Mesothelial cell of epicardium (in vitro differentiated cells): Measurements from ENCODE around the gene MICOS13. TPM values are rescaled to one million over a fixed set of nuclear protein-coding genes. Genes with fewer than 3 reads are reported as not detected.
"Not testable (repeated sequence)": the region's sequence is repeated elsewhere in the genome, so short reads cannot be mapped to it uniquely, and the experiment has no call there.

Experiments used
- DNase-seq, 2 experiments: peaks; one replicate each; pipeline ENCODE4 v3.0.0; 2021; ENCODE audit warnings: low spot score in 2 of 2; ENCODE audit not compliant: unreplicated experiment in 2 of 2
- H3K27ac Mint-ChIP-seq: 2 replicates; pipeline ENCODE4 v1.8.0; 2021; ENCODE audit warnings: mixed read lengths
- H3K27me3 Mint-ChIP-seq: 2 replicates; pipeline ENCODE4 v1.8.0; 2021; ENCODE audit warnings: low read depth, mixed read lengths
- H3K36me3 Mint-ChIP-seq: 2 replicates; pipeline ENCODE4 v1.8.0; 2021; ENCODE audit warnings: mixed read lengths
- H3K4me1 Mint-ChIP-seq: 2 replicates; pipeline ENCODE4 v1.8.0; 2021; ENCODE audit warnings: mixed read lengths
- H3K4me3 Mint-ChIP-seq: 2 replicates; pipeline ENCODE4 v1.8.0; 2021; ENCODE audit warnings: mild to moderate bottlenecking, moderate library complexity, mixed read lengths
- H3K9me3 Mint-ChIP-seq: 2 replicates; pipeline ENCODE4 v1.8.0; 2021; ENCODE audit warnings: mixed read lengths
- total RNA-seq: library from RNA; stranded (reverse); gene quantifications from 3 replicates; pipeline ENCODE4 v1.2.1, GENCODE V29; 2021
- TF ChIP-seq, protein P1 (sequence below): fragments of 200-600 bp; sonication (generic); IDR thresholded peaks from one replicate; pipeline ENCODE4 v1.5.0; 2021; ENCODE audit warnings: antibody characterized with exemption; ENCODE audit not compliant: unreplicated experiment

MICOS13 gene
- total RNA-seq, 1 donor from 2014 or later: 30.7 TPM

DNA sequence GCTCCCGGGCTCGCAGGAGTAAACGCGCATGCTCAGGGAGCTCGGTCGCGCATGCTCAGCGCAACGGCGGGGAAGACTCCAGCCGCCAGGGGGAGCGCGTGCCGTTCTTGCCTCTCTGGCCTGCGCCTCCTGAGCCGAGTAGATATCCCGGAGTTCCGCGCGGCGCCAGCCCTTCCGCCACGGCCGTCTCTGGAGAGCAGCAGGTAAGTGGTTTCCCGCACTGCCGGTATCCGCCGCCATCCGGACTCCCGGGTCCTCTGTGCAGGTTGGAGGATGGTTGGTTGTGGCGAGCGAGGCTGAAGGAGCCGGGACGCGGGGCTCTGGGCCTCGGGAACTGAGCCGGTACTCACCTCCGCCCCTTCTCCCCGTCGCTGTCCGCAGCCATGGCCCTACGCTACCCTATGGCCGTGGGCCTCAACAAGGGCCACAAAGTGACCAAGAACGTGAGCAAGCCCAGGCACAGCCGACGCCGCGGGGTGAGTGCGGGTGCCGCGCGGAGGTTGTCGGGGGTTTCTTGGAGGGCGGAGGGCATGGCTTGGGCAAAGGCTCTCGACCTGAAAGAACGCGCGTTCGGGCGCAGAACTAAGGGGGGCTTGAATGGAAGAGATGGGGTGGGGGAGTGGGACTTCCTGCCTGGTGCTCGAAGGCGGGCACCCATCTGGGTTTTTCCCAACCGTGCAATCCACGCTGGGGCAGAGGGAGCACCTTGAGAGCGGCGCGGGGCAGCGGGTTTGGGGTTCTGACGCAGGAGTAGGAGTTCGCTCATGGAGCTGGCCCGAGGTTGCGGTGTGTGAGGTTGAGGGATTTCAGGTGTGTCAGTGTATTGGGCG lies 10.0 kb upstream of the MICOS13 start, which contains the start of gene RPL36:
RPL36 (plus strand) TSS at position 171 of the 830 bp plus-strand sequence; CDS start at position 384, 213 bp downstream.
- H3K4me1 Mint-ChIP-seq: peaks cover 16% of the 10 kb centered on the region
- peak within 1 kb of the TSS; percentile 98 for H3K4me3 Mint-ChIP-seq
- TF ChIP-seq, protein P1, sequence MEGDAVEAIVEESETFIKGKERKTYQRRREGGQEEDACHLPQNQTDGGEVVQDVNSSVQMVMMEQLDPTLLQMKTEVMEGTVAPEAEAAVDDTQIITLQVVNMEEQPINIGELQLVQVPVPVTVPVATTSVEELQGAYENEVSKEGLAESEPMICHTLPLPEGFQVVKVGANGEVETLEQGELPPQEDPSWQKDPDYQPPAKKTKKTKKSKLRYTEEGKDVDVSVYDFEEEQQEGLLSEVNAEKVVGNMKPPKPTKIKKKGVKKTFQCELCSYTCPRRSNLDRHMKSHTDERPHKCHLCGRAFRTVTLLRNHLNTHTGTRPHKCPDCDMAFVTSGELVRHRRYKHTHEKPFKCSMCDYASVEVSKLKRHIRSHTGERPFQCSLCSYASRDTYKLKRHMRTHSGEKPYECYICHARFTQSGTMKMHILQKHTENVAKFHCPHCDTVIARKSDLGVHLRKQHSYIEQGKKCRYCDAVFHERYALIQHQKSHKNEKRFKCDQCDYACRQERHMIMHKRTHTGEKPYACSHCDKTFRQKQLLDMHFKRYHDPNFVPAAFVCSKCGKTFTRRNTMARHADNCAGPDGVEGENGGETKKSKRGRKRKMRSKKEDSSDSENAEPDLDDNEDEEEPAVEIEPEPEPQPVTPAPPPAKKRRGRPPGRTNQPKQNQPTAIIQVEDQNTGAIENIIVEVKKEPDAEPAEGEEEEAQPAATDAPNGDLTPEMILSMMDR: peak; percentile 90
- no peaks in the 10 kb centered on the region for H3K36me3 Mint-ChIP-seq
- no peaks in the 10 kb centered on the region for H3K9me3 Mint-ChIP-seq
- no peaks in the 10 kb centered on the region for H3K27me3 Mint-ChIP-seq
- peak; percentile 96 to 100 for DNase-seq
- H3K27ac Mint-ChIP-seq: peak within 1 kb of the TSS; percentile 97

DNA sequence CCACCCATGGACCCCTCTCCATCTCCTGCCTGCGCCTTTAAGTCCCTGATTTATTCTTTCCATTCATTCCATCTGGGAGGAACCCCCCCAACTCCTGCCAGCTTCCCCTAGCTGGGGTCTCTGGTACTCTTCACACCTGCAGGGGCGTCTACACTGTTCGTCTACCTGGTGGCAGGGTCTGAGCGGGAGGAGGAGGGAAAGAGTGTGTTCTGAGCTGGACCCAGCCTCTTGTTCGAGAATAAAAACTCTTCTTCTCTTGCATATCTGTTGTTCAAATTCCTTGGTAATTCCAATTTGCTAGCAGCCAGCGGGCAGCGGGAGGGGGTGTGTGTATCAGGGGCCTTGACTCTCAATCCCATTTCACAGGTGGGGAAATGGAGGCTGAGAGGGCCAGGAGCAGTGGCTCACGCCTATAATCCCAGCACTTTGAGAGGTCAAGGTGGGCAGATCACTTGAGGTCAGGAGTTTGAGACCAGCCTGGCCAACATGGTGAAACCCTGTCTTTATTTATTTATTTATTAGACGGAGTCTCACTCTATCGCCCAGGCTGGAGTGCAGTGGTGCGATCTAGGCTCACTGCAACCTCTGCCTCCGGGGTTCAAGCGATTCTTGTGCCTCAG lies 8.1 kb upstream of the MICOS13 start:
- not testable (repeated sequence) for DNase-seq, H3K27me3 Mint-ChIP-seq, H3K27ac Mint-ChIP-seq, H3K36me3 Mint-ChIP-seq, H3K9me3 Mint-ChIP-seq
- peak overlapping the region; percentile 53 for H3K4me3 Mint-ChIP-seq
- H3K4me1 Mint-ChIP-seq: peaks cover 16% of the 10 kb centered on the region

DNA sequence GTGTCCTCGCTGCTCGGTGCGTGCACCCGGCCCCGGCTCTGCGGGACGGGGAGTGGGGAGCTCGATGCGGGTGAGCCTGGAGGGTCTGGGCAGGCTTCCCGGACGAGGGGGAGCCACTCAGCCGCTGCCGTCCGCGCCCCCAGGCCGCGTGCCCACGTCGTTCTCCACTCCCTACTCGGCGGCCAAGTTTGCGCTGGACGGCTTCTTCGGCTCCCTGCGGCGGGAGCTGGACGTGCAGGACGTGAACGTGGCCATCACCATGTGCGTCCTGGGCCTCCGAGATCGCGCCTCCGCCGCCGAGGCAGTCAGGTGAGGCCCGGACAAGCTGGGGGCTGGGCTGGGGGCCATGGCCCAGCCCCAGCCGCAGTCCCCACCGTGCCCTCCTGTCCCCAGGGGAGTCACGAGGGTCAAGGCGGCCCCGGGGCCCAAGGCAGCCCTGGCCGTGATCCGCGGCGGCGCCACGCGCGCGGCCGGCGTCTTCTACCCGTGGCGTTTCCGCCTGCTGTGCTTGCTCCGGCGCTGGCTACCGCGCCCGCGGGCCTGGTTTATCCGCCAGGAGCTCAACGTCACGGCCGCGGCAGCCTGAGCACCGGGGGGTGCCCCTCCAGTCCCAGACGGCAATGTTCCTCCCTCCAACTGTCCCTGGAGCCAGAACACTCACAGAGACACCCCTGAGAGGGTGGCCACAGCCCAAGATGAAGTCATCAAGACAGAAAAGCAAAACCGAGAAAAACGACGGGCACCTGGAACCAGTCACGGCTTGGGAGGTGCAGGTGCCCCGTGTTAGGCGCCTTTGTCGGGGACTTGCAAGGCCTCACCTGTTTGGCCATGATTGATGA lies 7.3 kb upstream of the MICOS13 start:
- no peak for DNase-seq
- H3K27ac Mint-ChIP-seq: no peak overlapping the region
- no peaks in the 10 kb centered on the region for H3K36me3 Mint-ChIP-seq

DNA sequence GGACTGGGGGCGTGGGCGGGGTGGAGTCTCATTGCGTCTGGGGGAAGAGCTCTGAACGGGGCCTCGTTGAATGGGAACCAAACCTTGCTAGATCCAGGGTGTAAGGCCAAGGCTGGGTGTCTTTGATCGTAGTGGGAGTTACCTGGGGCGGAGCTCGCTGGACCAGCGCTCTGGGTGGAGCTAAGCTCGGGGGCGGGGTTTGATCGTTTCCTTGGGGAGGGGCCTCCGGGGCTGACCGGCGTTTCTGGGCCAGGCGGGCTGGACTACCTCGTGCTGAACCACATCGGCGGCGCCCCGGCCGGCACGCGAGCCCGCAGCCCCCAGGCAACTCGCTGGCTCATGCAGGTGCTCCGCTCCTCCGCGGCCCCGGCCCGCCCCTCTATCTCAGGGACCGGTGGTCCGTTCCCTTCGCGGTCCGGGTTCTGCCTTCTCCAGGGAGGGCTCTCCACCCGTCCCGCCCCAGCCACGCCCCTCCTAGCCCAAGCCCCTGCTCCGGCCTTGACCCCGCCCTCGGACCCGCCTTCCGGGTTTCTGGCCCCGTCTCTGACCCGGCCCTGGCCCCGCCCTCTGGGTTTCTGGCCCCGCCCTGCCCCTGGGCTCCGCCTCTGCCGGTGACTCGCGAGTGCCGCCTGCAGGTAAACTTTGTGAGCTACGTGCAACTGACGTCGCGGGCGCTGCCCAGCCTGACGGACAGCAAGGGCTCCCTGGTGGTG lies 6.5 kb upstream of the MICOS13 start:
- TF ChIP-seq, protein P1: peak; percentile 82
- DNase-seq: peak; percentile 81 to 95
- Mint-ChIP-seq H3K27ac (peak overlapping the region; percentile 72), H3K4me1 (peaks cover 17% of the 10 kb centered on the region), H3K9me3 (no peaks in the 10 kb centered on the region), H3K4me3 (peak overlapping the region; percentile 71), H3K36me3 (no peaks in the 10 kb centered on the region), H3K27me3 (no peaks in the 10 kb centered on the region)

More for the DNA sequence above, 7.3 kb upstream of the MICOS13 start:
- H3K4me1 Mint-ChIP-seq: peaks cover 18% of the 10 kb centered on the region
- TF ChIP-seq, protein P1: no peak
- H3K9me3 Mint-ChIP-seq: no peaks in the 10 kb centered on the region
- H3K27me3 Mint-ChIP-seq: no peaks in the 10 kb centered on the region
- H3K4me3 Mint-ChIP-seq: peak overlapping the region; percentile 71

DNA sequence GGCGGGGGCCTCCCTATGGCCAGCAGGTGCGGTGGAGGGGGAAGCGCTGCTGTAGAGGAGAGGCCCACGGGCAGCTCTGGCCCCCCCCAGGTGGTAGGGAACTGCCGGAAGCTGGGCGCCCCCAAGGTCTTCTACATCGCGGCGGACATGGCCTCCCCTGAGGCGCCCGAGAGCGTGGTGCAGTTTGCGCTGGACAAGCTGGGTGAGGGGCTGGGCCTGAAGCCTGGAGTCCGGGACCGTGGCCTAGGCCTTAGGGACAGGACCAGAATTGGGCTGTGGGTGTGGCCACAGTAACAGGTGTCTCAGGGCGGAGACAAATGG lies 6.0 kb upstream of the MICOS13 start:
- H3K4me3 Mint-ChIP-seq: peak overlapping the region; percentile 71
- peak overlapping the region; percentile 72 for H3K27ac Mint-ChIP-seq
- H3K4me1 Mint-ChIP-seq: peaks cover 22% of the 10 kb centered on the region

More for the DNA sequence above, 6.0 kb upstream of the MICOS13 start:
- TF ChIP-seq, protein P1: no peak
- no peak for DNase-seq
- no peaks in the 10 kb centered on the region for H3K27me3 Mint-ChIP-seq
- no peaks in the 10 kb centered on the region for H3K9me3 Mint-ChIP-seq
- H3K36me3 Mint-ChIP-seq: no peaks in the 10 kb centered on the region
